ENCODE measurements around the gene MYO1E. TPM values are rescaled to one million over a fixed set of nuclear protein-coding genes. Genes with fewer than 3 reads are reported as not detected.
A peak's percentile ranks its signal among the peaks of the same experiment; 100 is the strongest.

Gene MYO1E
- total RNA-seq, 1 donor from 2014 or later: 33.6 TPM

- H3K27me3 Mint-ChIP-seq (ENCODE audit: insufficient read depth): no peaks in the 10 kb centered on the region
- peaks cover 46% of the 10 kb centered on the region for H3K4me1 Mint-ChIP-seq (ENCODE audit: low read depth)
- H3K4me3 Mint-ChIP-seq: peak overlapping the region; percentile 96
- DNase-seq (ENCODE audit: low spot score): no peak
- no peaks in the 10 kb centered on the region for H3K9me3 Mint-ChIP-seq
- H3K36me3 Mint-ChIP-seq (ENCODE audit: low read depth): peaks cover 17% of the 10 kb centered on the region
- H3K27ac Mint-ChIP-seq: peak overlapping the region; percentile 99
- intact Hi-C loops (cut with micrococcal nuclease): loop anchor here (1.0 to 10.0 kb wide), 7 partner anchors 30 to 1370 kb away; partner anchors contain the start of genes BNIP2, GTF2A2, ICE2 and SLTM
These were observed 268.1 kb downstream of the MYO1E start for GRCh38 chr15:59104602-59104911.

- peak overlapping the region; percentile 55 for H3K27ac Mint-ChIP-seq
- peak overlapping the region; percentile 49 for H3K4me3 Mint-ChIP-seq
- H3K4me1 Mint-ChIP-seq (ENCODE audit: low read depth): peaks cover 22% of the 10 kb centered on the region
- peaks cover 15% of the 10 kb centered on the region for H3K36me3 Mint-ChIP-seq (ENCODE audit: low read depth)
- no peaks in the 10 kb centered on the region for H3K9me3 Mint-ChIP-seq
- no peaks in the 10 kb centered on the region for H3K27me3 Mint-ChIP-seq (ENCODE audit: insufficient read depth)
- no peak for DNase-seq (ENCODE audit: low spot score)
- intact Hi-C loops (cut with micrococcal nuclease): no loop called here
These were observed 273.4 kb downstream of the MYO1E start for GRCh38 chr15:59099162-59099685.

- DNase-seq (ENCODE audit: low spot score): no peak
- intact Hi-C loops (cut with micrococcal nuclease): loop anchor here (1.0 kb wide), 1 partner anchor 44 kb away; no protein-coding TSS in a partner anchor
- Mint-ChIP-seq H3K9me3 (no peaks in the 10 kb centered on the region), H3K4me3 (no peak overlapping the region), H3K27ac (no peak overlapping the region), H3K36me3 (ENCODE audit: low read depth) (peaks cover 25% of the 10 kb centered on the region), H3K4me1 (ENCODE audit: low read depth) (peaks cover 18% of the 10 kb centered on the region), H3K27me3 (ENCODE audit: insufficient read depth) (no peaks in the 10 kb centered on the region)
These were observed 276.2 kb downstream of the MYO1E start for GRCh38 chr15:59096429-59096828.

GRCh38 chr15:59094077-59094476, 278.6 kb downstream of the MYO1E start:
- Mint-ChIP-seq H3K4me3 (no peak overlapping the region), H3K9me3 (no peaks in the 10 kb centered on the region), H3K36me3 (ENCODE audit: low read depth) (peaks cover 27% of the 10 kb centered on the region), H3K4me1 (ENCODE audit: low read depth) (peaks cover 14% of the 10 kb centered on the region), H3K27me3 (ENCODE audit: insufficient read depth) (no peaks in the 10 kb centered on the region), H3K27ac (no peak overlapping the region)
- intact Hi-C loops (cut with micrococcal nuclease): no loop called here
- no peak for DNase-seq (ENCODE audit: low spot score)

GRCh38 chr15:59087731-59088130, 284.9 kb downstream of the MYO1E start:
- no peak for DNase-seq (ENCODE audit: low spot score)
- intact Hi-C loops (cut with micrococcal nuclease): no loop called here
- Mint-ChIP-seq H3K27ac (no peak overlapping the region), H3K36me3 (ENCODE audit: low read depth) (peaks cover 40% of the 10 kb centered on the region), H3K4me1 (ENCODE audit: low read depth) (no peaks in the 10 kb centered on the region), H3K27me3 (ENCODE audit: insufficient read depth) (no peaks in the 10 kb centered on the region), H3K4me3 (no peak overlapping the region), H3K9me3 (no peaks in the 10 kb centered on the region)

Other genes with a start within 250 kb of the MYO1E start
- not detected in 2 replicates for gene LDHAL6B, start 166.0 kb downstream of the MYO1E start, total RNA-seq
- 0.49 and 0.60 TPM in 2 replicates for gene FAM81A, start 65.3 kb upstream of the MYO1E start, total RNA-seq
- gene GCNT3, start 238.9 kb upstream of the MYO1E start, total RNA-seq: not detected in 2 replicates

Measured in activated T-helper 1 cell treated with anti-CD3 and anti-CD28 coated beads, Interleukin-12 subunit alpha, Interleukin-12 subunit beta, Interleukin-2, Interleukin-4 antibody, amounts not matched to agents 30 ng/mL and 10 ng/mL and 1 ng/mL, durations not matched to agents 14 hours and 24 hours and 36 hours (primary cell).